GM03348 (cell line): ENCODE data around the gene KLF17.
A peak's percentile ranks its signal among the peaks of the same experiment; 100 is the strongest.

Experiments used
- DNase-seq: peaks from one replicate; pipeline ENCODE4 v3.0.0; 2012; ENCODE audit warnings: low spot score

The KLF17 gene

GRCh38 chr1:44154049-44154448 is 35.4 kb downstream of the KLF17 start:
- no peak for DNase-seq

DNA sequence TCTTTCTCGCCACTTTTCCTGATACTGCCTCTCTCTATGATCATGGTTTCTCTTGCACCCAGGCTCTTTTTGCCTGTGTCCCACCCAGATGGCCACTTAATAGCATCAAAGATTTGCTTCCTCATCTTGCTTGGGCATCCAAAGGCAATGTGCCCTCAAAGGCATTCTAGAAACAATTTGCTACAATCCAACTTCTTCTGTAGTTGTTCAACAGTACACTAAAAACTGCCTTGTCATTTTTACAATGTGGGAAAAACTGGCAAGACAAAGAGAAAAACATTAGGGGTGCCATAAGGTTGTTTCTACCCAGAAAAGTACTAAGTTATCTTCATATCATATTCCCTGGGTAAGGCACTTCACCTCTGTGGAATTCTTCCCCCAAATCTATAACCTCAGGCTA is 39.3 kb downstream of the KLF17 start:
- DNase-seq, result no peak

GRCh38 chr1:44158871-44159270 is 40.2 kb downstream of the KLF17 start:
- no peak for DNase-seq

DNA sequence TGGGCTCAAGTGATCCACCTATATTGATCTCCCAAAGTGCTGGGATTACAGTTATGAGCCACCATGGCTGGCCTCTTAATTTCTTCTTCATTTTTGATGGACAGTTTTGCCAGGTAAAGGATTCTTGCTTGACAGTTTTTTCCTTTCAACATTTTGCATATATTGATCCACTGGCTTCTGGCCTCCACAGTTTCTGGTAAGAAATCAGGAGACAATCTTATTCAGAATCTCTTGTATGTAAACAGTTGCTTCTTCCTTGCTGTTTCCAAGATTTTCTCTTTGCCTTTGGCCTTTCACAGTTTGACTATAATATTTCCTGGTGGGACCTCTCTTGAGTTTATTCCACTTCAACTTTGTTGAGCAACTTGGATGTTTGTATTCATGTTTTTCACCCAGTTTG is 42.9 kb downstream of the KLF17 start:
- DNase-seq, result no peak

DNA sequence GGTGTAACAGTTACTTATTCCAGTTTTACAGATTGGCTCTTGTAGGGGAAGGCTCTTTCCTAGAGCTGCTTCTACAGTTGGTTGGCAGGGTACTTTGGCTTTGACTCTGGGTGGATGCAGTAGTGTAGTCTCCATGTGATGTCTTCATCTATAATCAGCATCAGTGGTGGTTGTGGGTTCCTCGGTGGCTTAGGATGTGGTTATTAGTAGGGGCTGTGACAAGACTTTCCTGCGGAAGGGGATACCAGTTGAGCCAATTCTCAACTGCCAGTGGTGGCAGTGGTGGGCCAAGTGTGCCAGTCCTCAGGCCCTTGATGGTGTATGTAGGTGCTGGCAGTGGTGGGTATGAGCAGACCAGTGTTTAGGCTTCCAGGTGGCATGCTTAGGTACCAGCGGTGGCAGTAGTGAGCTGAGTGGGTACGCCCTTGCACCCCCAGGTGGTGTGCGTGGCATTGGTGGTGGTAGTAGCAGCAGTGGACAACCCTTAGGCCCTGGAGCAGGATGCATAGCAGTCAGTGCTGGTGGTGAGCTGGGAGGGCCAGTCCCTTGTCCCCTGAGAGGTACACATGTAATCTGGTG is 50.0 kb downstream of the KLF17 start:
- no peak for DNase-seq

DNA sequence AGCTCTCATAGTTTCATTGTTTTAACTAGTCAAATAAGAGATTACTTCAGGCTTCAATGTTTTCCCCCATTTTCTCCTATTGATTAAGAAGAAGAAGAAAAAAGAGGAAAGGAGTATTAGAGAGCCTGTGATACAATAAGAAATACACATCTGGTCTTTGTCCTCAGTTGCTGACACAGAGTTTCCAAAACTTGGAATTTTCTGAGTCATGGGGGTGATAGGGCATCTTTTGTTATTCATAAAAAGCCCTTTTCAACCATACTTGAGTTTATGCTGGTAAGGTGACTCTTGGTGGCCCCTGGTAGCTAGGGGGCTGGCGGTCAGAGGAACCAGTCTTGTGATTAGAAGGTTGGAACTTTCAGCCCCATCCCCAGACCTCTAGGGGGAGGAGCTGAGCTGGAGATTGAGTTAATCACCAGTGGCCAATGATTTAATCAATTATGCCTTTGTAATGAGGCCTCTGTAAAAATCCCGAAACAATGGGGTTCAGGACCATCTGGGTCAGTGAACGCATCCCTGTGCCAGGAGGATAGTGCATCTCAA is 51.7 kb downstream of the KLF17 start:
- DNase-seq, result peak; percentile 39

GRCh38 chr1:44174630-44175029 is 56.0 kb downstream of the KLF17 start:
- no peak for DNase-seq
